K562 (cell line): ENCODE results near the gene ABCC1.

Experiments used
- CHD4 ChIP-seq: fragments of 200-600 bp; sonication (generic); IDR thresholded peaks from 3 replicates; pipeline ENCODE4 v1.6.1; 2012; ENCODE audit warnings: low read depth, mild to moderate bottlenecking, mixed read lengths, low read length, inconsistent platforms; ENCODE audit not compliant: insufficient read depth, insufficient replicate concordance, poor library complexity, severe bottlenecking
- CTCF ChIP-seq, 3 experiments: IDR thresholded peaks in 2 of 3; conservative IDR thresholded peaks in 1 of 3; 2 replicates each; pipeline ENCODE4 v1.5.1; 2011 to 2012; ENCODE audit warnings: low read length in 3 of 3, mild to moderate bottlenecking in 3 of 3, control low read depth in 2 of 3, improper control_type of control experiment in 1 of 3, inconsistent platforms in 1 of 3, low read depth in 1 of 3, mixed read lengths in 1 of 3, moderate library complexity in 1 of 3; ENCODE audit not compliant: insufficient read depth in 2 of 3
- KDM1A ChIP-seq, 2 experiments: fragments of 450-650 bp; IDR thresholded peaks; 2 replicates each; pipeline ENCODE4 v1.6.1; 2016; ENCODE audit warnings: mild to moderate bottlenecking in 2 of 2
- SP1 ChIP-seq: sonication (generic); formaldehyde crosslinking; IDR thresholded peaks from 2 replicates; pipeline ENCODE4 v1.8.1; 2022; ENCODE audit warnings: mild to moderate bottlenecking, missing genetic modification reagents
- ZZZ3 ChIP-seq: fragments of 450-650 bp; IDR thresholded peaks from 2 replicates; pipeline ENCODE4 v1.6.1; 2016; ENCODE audit warnings: antibody characterized with exemption, mild to moderate bottlenecking, moderate library complexity

GRCh38 chr16:15975172-15975571 lies 25.8 kb downstream of the ABCC1 start:
- TF ChIP-seq CTCF (IDR thresholded peaks at IDR 0.05 in 2 of 3, conservative IDR thresholded peaks at IDR 0.05 in 1 of 3; ENCODE audit: insufficient read depth in 2 of 3, low read depth in 1 of 3, low read length in 3 of 3) (no peak), KDM1A (IDR thresholded peaks at IDR 0.05) (no peak), SP1 (CRISPR knock-in tag) (no peak), ZZZ3 (no peak), CHD4 (no peak)
